CD4-positive, alpha-beta T cell (primary cell): ENCODE measurements around the gene CLIC4. TPM values are rescaled to one million over a fixed set of nuclear protein-coding genes. Genes with fewer than 3 reads are reported as not detected.

Experiments
- ATAC-seq: fragments of 200-7000 bp; cut with Tn5 transposase; one replicate; pipeline ENCODE4 v1.10.0; 2022; ENCODE audit warnings: mild to moderate bottlenecking; ENCODE audit not compliant: poor library complexity
- CTCF ChIA-PET: fragments of 350-600 bp; sonication (Branson Sonifier 250); formaldehyde crosslinking; loops from one replicate; lab custom pipeline; 2021; ENCODE audit warnings: antibody characterized with exemption, inconsistent platforms; lab: Charles Lee
- POLR2A ChIA-PET: fragments of 350-600 bp; sonication (Branson Sonifier 250); formaldehyde crosslinking; loops from one replicate; lab custom pipeline; 2021; ENCODE audit warnings: antibody characterized with exemption, inconsistent platforms; lab: Charles Lee
- DNase-seq, 14 experiments: peaks; one replicate each; pipeline ENCODE4 v3.0.0-alpha.2; 2013 to 2020; ENCODE audit warnings: mixed read lengths in 2 of 14
- H3K27ac ChIP-seq, 2 donors: one replicate each; pipeline versions ENCODE4 v1.5.1 to v1.7.0; 2013; ENCODE audit warnings: low read length in 2 of 2, low read depth in 1 of 2, mild to moderate bottlenecking in 1 of 2
- H3K27me3 ChIP-seq, 2 experiments: 1 replicate in 1 of 2; 2 replicates in 1 of 2; pipeline versions ENCODE4 v1.6.1 to v1.7.0; 2013; ENCODE audit warnings: low read length in 2 of 2, control low read depth in 1 of 2, mild to moderate bottlenecking in 1 of 2, moderate library complexity in 1 of 2; ENCODE audit not compliant: insufficient read depth in 2 of 2, control insufficient read depth in 1 of 2
- H3K36me3 ChIP-seq: one replicate; pipeline ENCODE4 v1.6.1; 2013; ENCODE audit warnings: low read length, control low read depth; ENCODE audit not compliant: insufficient read depth
- H3K4me1 ChIP-seq: one replicate; pipeline ENCODE4 v1.6.1; 2013; ENCODE audit warnings: low read length, control low read depth; ENCODE audit not compliant: insufficient read depth
- H3K4me3 ChIP-seq: one replicate; pipeline ENCODE4 v1.5.1; 2013; ENCODE audit warnings: mild to moderate bottlenecking, low read length, moderate library complexity
- H3K9me3 ChIP-seq, 2 experiments: 1 replicate in 1 of 2; 2 replicates in 1 of 2; pipeline versions ENCODE4 v1.6.1 to v1.7.0; 2013; ENCODE audit warnings: low read length in 2 of 2, mild to moderate bottlenecking in 2 of 2, control low read depth in 1 of 2, moderate library complexity in 1 of 2; ENCODE audit not compliant: control insufficient read depth in 1 of 2, insufficient read depth in 1 of 2
- H3K27ac Mint-ChIP-seq: one replicate; pipeline ENCODE4 v1.8.0; 2020; ENCODE audit warnings: mixed read lengths
- H3K27me3 Mint-ChIP-seq: one replicate; pipeline ENCODE4 v1.8.0; 2021; ENCODE audit warnings: mixed read lengths
- H3K36me3 Mint-ChIP-seq: one replicate; pipeline ENCODE4 v1.8.0; 2021; ENCODE audit warnings: low read depth, mixed read lengths
- H3K4me1 Mint-ChIP-seq: one replicate; pipeline ENCODE4 v1.8.0; 2021; ENCODE audit warnings: low read depth, mixed read lengths
- H3K4me3 Mint-ChIP-seq: one replicate; pipeline ENCODE4 v1.8.0; 2020; ENCODE audit warnings: mild to moderate bottlenecking, mixed read lengths
- H3K9me3 Mint-ChIP-seq: one replicate; pipeline ENCODE4 v1.8.0; 2020; ENCODE audit warnings: mixed read lengths
- CTCF ChIP-seq: fragments of 200-600 bp; IDR thresholded peaks from one replicate; pipeline ENCODE4 v1.8.0; 2022; ENCODE audit warnings: antibody characterized with exemption, mild to moderate bottlenecking
- intact Hi-C, 2 experiments: fragments of 100-400 bp; cut with DNase I in 1 of 2; cut with micrococcal nuclease in 1 of 2; formaldehyde crosslinking; loops; one replicate each; pipeline versions ENCODE4 v1.15.1 to v1.9.0; 2023 to 2025; cut with DNase I, micrococcal nuclease
- total RNA-seq, 174 experiments: library from RNA in 2 of 174; stranded (reverse) in 2 of 174; gene quantifications; one replicate each; pipeline ENCODE4 v1.2.3 and lab custom pipeline; 2021 to 2026

The CLIC4 gene
- total RNA-seq, 2 experiments from 2014 or later: 1.1 to 1.3 TPM

DNA sequence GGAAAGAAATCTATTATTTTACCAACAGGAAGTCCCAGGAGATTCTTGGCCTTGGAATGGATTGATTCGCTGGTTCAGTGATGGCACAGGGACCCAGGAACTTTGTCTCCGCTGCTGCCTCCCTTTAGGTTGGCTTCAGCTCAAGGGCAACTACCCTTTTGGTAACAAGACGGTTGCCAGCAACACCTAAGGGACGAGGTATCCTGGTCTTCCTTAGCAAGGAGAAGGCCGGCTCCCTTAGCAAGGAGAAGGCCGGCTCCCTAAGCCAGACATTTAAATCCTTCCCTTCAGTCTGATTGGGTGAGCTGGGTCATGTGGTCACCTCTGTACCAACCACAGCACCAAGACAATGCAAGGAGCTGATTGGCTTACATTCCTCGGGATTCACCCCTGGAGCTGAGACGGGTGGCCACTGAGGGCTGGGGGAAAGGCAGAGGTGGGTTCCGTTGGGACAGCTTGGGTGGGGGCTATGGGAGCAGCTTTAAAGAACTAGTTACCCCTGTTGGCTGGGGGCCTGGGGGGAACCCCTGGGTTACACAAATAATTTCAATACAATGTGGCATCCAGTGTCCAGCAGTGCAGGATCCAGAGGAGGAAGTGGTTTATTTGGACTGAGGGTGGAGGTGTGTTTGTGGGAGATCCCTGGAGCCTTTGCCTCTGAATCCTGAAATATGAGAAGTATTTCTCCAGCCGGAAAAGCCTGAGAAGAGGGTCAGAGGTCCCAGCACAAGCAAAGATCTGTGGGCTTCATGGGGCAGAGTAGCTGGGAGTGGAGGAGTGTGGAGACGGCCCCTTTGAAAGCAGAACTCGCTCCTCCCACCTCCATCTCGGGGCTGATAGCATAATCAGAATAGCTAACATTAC lies 20.7 kb upstream of the CLIC4 start:
- Mint-ChIP-seq H3K4me1 (peaks cover 9% of the 10 kb centered on the region), H3K9me3 (no peaks in the 10 kb centered on the region), H3K36me3 (no peaks in the 10 kb centered on the region), H3K4me3 (no peak overlapping the region), H3K27ac (no peak overlapping the region), H3K27me3 (no peaks in the 10 kb centered on the region)
- DNase-seq: no peak
- no peaks in the 10 kb centered on the region for H3K36me3 ChIP-seq
- no peaks in the 10 kb centered on the region for H3K9me3 ChIP-seq
- H3K4me3 ChIP-seq: no peak overlapping the region
- TF ChIP-seq CTCF: no peak
- intact Hi-C loops: no loop called here
- CTCF ChIA-PET: no interaction called here
- POLR2A ChIA-PET: no interaction called here
- no peaks in the 10 kb centered on the region for H3K27me3 ChIP-seq
- peaks cover 6% of the 10 kb centered on the region for H3K4me1 ChIP-seq
- no peak for ATAC-seq
- H3K27ac ChIP-seq: no peak overlapping the region

- H3K27me3 Mint-ChIP-seq: no peaks in the 10 kb centered on the region
- Histone ChIP-seq H3K4me3 (no peak overlapping the region), H3K36me3 (no peaks in the 10 kb centered on the region), H3K27me3 (no peaks in the 10 kb centered on the region), H3K4me1 (peaks cover 6% of the 10 kb centered on the region), H3K27ac (no peak overlapping the region), H3K9me3 (no peaks in the 10 kb centered on the region)
- peaks cover 9% of the 10 kb centered on the region for H3K4me1 Mint-ChIP-seq
- no peak for ATAC-seq
- no peak overlapping the region for H3K27ac Mint-ChIP-seq
- ChIA-PET POLR2A (no interaction called here), CTCF (no interaction called here)
- no peak for TF ChIP-seq CTCF
- no peak overlapping the region for H3K4me3 Mint-ChIP-seq
- H3K36me3 Mint-ChIP-seq: no peaks in the 10 kb centered on the region
- intact Hi-C loops: no loop called here
- no peak for DNase-seq
- H3K9me3 Mint-ChIP-seq: no peaks in the 10 kb centered on the region
These were observed 20.0 kb upstream of the CLIC4 start for GRCh38 chr1:24725209-24725651.

DNA sequence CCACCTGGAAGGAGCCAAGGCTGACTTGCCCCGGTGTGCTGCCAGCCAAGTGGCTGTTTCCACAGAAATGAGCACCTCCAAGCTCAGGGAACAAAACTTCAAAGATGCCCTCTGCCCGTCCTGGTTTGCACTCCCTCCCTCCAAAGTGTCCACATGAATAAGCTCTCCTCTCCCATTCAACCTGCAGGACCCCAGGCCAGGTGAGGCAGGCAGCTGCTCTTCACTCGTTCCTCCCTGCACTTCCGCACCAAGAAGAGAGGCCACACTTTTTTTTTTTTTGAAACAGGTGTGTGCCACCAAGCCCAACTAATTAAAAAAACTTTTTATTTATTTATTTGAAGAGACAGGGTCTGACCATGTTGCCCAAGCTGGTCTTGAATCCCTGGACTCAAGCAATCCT lies 18.5 kb upstream of the CLIC4 start:
- Mint-ChIP-seq H3K27me3 (no peaks in the 10 kb centered on the region), H3K4me1 (peaks cover 9% of the 10 kb centered on the region), H3K9me3 (no peaks in the 10 kb centered on the region), H3K27ac (no peak overlapping the region), H3K36me3 (no peaks in the 10 kb centered on the region), H3K4me3 (no peak overlapping the region)
- H3K27ac ChIP-seq: no peak overlapping the region
- ChIA-PET POLR2A (no interaction called here), CTCF (no interaction called here)
- no peak for ATAC-seq
- no peak overlapping the region for H3K4me3 ChIP-seq
- intact Hi-C loops: no loop called here
- no peaks in the 10 kb centered on the region for H3K9me3 ChIP-seq
- no peak for DNase-seq
- H3K4me1 ChIP-seq: peaks cover 6% of the 10 kb centered on the region
- no peaks in the 10 kb centered on the region for H3K36me3 ChIP-seq
- no peak for TF ChIP-seq CTCF
- no peaks in the 10 kb centered on the region for H3K27me3 ChIP-seq
